Subcutaneous adipose tissue (tissue), 4 donors: Measurements from ENCODE around the gene WFDC12. TPM values are rescaled to one million over a fixed set of nuclear protein-coding genes. Genes with fewer than 3 reads are reported as not detected.

Source experiments
- total RNA-seq, 4 donors: library from RNA; depleted of rRNA; stranded (reverse); fragments of >200 nt; gene quantifications; one replicate each; pipeline ENCODE4 v1.1.0, GENCODE V29; 2016
- TF ChIP-seq, protein P1 (sequence below): fragments of 450-650 bp; IDR thresholded peaks from one replicate; pipeline ENCODE4 v1.5.1; 2016; ENCODE audit warnings: low read depth, mild to moderate bottlenecking, control low read depth, antibody characterized with exemption, moderate library complexity

The WFDC12 gene
- total RNA-seq, 4 donors from 2014 or later: not detected

DNA sequence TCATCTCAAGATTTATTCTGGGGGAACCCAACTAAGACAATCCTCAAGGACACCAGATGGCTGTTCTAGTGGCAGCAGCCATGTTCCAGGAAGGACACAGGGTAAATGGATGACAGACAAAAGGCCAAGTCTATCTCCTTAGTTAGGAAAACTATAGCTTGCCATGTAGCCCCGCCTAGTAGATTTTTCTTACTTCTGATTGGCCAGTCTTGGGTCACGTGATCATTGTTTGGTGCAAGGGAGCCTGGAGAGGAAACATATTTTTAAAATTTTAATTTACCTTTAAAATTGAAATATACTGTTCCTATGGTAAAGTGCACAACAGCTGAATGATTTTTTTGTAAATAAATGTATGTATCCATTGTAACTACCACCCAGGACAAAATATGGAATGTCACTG is 18.9 kb downstream of the WFDC12 start:
- TF ChIP-seq, protein P1, sequence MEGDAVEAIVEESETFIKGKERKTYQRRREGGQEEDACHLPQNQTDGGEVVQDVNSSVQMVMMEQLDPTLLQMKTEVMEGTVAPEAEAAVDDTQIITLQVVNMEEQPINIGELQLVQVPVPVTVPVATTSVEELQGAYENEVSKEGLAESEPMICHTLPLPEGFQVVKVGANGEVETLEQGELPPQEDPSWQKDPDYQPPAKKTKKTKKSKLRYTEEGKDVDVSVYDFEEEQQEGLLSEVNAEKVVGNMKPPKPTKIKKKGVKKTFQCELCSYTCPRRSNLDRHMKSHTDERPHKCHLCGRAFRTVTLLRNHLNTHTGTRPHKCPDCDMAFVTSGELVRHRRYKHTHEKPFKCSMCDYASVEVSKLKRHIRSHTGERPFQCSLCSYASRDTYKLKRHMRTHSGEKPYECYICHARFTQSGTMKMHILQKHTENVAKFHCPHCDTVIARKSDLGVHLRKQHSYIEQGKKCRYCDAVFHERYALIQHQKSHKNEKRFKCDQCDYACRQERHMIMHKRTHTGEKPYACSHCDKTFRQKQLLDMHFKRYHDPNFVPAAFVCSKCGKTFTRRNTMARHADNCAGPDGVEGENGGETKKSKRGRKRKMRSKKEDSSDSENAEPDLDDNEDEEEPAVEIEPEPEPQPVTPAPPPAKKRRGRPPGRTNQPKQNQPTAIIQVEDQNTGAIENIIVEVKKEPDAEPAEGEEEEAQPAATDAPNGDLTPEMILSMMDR: no peak

DNA sequence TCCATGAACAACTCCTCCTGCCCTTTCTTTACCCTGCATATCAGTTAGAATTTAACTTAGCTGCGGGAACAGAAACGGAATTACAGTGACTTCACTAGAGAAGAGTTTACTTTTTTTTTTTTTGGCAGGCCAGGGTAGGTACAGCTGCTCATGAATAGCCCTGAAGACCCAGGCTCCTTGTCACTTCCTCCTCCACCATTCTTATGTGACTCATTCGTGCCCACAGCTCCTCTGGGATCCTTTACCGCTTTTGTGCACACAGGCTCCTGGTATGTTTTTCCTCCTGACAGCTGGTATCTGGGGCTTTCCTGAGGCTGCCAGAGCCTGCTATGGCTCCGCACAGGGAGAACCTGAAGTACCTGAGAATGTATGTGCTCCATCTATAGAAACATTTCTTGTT is 19.5 kb downstream of the WFDC12 start:
- TF ChIP-seq, protein P1: no peak

DNA sequence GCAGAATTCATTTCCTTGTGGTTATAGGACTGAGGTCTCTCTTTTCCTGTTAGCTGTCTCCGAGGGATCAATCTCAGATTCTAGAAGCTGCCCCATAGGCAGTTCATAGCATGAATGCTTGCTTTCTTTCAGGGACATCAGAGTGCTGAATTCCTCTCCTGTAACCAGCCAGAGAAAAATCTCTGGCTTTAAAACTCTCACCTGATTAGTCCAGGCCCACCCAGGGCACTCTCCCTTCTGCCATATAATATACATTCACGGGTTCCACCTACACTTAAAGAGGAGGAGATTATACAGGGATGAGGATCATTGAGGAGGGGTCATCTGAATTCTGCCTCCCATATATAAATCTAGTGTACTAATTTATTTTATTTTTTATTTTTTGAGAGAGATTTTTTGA is 21.2 kb downstream of the WFDC12 start:
- TF ChIP-seq, protein P1: no peak

DNA sequence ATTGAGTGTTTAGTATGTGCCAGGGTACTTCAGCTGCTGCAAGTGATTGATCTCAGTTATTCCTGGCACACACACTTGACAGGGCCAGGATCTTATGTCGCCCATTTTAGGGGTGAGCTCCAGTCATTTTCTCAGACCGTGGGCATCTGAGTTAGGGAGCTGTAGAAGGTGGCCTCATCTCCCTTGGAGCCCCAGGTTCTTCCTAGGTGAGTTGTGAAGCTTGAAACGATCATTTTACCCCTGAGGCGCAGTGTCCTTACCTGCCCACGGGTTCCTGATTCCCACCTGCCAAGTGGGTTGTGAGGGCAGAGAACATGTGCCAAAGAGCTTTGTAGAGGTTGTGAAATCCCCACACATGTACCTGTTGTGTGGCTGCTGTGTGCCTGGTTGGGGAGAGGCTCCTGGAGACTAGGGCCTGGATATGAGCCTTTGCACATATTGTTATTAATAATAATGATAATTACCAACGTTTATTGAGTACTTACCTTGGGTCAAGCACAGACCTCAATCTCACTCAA is 22.9 kb downstream of the WFDC12 start:
- TF ChIP-seq, protein P1: no peak

DNA sequence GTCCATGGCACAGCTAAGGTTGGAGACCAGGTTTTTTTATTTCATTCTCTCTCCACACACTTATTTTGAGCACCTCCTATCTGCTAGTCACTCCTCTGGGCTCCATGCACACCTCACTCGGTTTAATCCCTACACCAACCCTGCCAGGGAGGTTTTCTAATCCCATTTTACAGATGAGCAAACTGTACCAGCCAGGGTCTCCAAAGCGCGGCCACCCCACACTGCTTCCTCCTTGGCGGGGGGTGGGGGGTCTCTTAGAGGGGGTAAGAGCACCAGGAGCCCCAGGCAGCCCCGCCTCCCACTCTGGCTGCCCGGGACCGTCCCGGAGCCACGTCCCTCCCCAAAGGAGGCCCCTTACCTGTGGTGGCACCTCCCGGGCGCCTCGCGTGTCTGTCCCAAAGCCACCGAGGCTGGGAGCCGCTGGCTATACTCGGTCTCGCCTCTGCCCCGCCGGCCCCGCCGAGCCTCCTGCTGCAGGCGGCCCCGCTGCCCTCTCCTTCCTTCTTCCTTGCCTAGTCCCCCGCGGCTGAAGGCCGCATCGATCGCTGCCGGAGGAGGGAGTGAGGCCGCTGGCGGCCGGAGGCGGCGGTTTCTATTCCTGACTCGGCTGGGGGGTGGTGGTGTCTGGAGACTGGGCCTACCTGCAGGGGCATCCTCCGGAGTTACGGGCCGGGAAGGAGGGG is 23.6 kb downstream of the WFDC12 start, which contains the start of gene KCNS1:
Gene KCNS1, minus strand, starts transcription at position 565 of the 683 bp plus-strand sequence. CDS start 1,891 bp downstream, outside the sequence.
- TF ChIP-seq, protein P1: no peak

DNA sequence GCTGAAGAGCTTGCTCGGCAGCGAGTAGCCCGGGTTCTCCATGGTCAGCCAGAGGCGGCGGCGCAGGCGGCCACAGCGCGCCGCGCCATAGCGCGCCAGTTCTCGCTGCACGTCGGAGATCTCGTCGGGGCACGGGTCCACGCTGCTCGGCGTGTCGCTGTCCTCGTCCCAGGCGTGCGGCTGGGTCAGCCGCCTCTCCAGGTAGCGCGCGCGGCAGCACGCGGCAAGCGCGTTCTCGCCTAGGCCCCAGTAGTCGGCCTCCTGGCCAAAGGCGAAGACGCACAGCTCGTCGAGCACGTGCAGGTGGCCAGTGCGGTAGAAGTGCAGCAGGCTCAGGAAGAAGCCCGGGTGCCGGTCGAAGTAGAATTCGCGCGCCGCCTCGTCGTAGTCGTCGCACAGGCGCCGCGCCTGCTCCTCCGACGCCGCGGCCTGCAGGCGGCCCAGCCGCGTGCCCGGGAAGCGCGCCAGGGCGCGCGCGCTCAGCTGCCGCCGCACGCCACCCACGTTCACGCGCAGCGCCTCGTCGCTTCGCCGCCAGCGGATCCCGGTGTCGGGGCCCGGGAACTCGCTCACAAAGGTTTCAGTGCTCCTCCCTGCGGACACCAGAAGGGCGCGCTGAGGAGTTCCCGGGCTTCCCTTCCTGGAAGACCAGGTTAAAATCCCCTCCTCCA is 26.0 kb downstream of the WFDC12 start:
- TF ChIP-seq, protein P1: no peak

DNA sequence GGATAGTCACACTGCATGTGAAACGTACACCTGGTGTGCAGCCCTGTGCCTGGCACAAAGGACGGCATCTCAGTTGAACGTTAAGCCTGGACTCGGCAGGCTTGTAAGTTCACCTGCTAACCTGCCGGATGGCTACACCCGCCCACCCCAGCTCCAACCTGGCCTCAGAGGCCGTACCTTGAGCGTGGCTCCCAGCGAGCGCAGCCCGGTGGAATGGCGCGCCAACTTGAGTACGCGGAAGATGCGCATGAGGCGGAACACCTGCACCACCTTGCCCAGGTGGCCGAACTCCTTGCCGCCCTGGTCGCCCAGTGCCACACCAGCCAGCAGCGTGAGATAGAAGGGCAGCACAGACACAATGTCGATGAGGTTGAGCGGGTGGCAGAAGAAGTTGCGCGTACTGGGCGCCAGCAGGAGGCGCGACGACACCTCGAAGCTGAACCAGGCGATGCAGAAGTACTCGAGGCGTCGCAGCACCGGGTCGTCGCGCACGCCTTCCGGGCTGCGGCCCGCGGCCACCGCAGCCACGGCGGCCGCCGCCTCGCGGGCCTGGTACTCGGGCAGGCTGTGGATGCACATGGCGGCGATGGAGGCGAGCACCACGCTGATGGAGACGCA is 26.7 kb downstream of the WFDC12 start:
- TF ChIP-seq, protein P1: no peak
